ENCODE data around the gene PCED1B. TPM values are rescaled to one million over a fixed set of nuclear protein-coding genes. Genes with fewer than 3 reads are reported as not detected.

Gene PCED1B
- total RNA-seq, 1 donor from 2014 or later: 0.55 TPM

DNA sequence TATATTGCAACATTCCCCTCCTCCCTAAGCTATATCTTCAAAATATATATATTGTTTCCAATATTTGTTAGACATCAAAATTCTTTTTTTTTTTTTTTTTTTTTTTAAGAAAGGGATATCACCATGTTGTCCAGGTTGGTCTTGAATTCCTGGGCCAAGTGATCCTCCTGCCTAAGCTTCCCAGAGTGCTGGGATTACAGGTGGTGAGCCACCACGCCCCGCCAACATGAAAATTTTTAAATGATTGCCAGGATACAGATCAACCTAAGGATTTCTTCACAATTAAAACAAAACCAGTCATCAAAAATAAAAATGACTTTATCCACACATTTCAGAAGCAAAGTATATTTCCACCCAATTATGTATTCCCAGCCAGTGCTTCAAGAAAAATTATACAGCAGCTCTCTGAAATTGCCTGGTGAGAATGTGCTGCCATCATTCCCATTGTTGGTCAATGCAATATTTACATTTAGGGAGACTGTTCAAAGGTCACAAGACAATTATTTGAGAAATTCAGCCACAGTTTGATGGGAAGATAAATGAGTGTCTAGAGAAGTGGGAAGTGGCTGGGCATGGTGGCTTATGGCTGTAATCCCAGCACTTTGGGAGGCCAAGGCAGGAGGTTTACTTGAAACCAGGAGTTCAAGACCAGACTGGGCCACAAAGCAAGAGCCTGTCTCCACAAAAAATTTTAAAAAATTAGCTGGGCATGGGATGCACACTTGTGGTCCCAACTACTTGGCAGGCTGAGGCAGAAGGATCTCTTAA lies 142.0 kb downstream of the PCED1B start:
- no peaks in the 10 kb centered on the region for H3K36me3 ChIP-seq
- intact Hi-C loops (cut with micrococcal nuclease): no loop called here
- no peak overlapping the region for H3K27ac ChIP-seq (replicated peaks)
- H3K27me3 ChIP-seq (ENCODE audit: low read depth): no peaks in the 10 kb centered on the region
- H3K9me3 ChIP-seq (replicated peaks): no peaks in the 10 kb centered on the region
- H3K4me3 ChIP-seq: no peak overlapping the region
- peaks cover 19% of the 10 kb centered on the region for H3K4me1 ChIP-seq
- no peak for DNase-seq
- TF ChIP-seq, protein P1, sequence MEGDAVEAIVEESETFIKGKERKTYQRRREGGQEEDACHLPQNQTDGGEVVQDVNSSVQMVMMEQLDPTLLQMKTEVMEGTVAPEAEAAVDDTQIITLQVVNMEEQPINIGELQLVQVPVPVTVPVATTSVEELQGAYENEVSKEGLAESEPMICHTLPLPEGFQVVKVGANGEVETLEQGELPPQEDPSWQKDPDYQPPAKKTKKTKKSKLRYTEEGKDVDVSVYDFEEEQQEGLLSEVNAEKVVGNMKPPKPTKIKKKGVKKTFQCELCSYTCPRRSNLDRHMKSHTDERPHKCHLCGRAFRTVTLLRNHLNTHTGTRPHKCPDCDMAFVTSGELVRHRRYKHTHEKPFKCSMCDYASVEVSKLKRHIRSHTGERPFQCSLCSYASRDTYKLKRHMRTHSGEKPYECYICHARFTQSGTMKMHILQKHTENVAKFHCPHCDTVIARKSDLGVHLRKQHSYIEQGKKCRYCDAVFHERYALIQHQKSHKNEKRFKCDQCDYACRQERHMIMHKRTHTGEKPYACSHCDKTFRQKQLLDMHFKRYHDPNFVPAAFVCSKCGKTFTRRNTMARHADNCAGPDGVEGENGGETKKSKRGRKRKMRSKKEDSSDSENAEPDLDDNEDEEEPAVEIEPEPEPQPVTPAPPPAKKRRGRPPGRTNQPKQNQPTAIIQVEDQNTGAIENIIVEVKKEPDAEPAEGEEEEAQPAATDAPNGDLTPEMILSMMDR (IDR thresholded peaks at IDR 0.05; ENCODE audit: borderline replicate concordance): no peak

- TF ChIP-seq, protein P1 (IDR thresholded peaks at IDR 0.05; ENCODE audit: borderline replicate concordance): no peak
Measured at GRCh38 chr12:47222520-47223030, 143.2 kb downstream of the PCED1B start.

DNA sequence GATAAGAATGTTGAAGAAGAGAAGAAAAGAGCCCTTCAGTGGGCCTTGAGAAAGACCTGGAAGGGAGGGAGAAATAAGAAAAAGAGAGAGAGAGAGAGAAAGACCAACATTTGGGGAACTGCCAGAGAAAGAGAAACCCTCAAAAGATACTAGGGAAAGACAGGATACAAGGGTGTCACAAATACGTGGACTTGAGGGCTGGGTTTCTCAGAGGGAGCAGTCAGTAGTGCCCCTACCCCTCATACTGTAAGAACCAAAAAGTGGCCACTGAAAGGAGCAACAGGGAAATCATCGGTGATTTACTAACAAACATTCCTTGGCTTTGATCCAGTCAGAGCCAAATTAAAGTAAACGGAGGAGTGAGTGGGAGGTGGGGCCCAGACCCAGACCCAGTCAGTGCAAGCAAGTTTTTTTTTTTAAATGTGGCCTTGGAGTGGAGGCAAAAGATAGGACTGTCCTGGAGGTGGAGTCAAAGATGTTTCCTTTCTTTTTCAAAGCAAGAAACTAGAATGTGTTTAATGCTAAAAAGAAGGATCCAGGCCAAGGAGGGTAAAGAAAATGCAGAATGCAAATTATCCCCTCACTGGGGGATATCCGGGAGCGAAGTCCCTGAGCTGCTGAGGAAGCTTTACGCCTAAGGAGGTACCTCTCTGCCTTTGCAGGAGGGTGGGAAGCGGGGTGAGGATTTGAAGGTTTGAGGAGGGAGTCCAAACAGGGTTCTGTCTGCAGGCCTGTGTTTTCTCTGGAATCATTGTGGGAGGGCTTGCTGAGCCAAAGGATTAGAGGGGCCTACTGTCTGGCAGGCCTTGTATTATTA lies 143.8 kb downstream of the PCED1B start:
- peak overlapping the region; percentile 34 for H3K4me3 ChIP-seq
- intact Hi-C loops (cut with micrococcal nuclease): no loop called here

More at GRCh38 chr12:47222520-47223030, 143.2 kb downstream of the PCED1B start:
- Histone ChIP-seq H3K9me3 (replicated peaks) (no peaks in the 10 kb centered on the region), H3K4me3 (no peak overlapping the region), H3K27me3 (ENCODE audit: low read depth) (no peaks in the 10 kb centered on the region), H3K27ac (replicated peaks) (no peak overlapping the region), H3K4me1 (peaks cover 19% of the 10 kb centered on the region), H3K36me3 (no peaks in the 10 kb centered on the region)
- DNase-seq: no peak
- intact Hi-C loops (cut with micrococcal nuclease): no loop called here

DNA sequence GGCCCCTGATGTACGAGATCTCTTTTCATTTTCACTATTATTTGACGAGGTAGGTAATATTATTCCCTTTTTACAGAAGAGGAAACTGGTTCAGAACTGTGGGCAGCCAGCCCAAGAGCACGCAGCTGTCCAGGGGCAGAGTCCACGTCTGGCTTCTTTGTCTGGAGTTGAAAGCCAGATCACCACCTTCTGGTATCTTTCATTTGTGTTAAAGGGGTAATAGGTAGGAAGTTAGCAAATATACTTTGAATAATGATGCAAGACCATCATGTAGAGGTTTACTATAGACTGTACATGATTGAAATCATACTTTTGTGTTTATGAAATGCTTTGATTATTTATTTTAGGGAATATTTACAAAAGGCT lies 144.4 kb downstream of the PCED1B start:
- Histone ChIP-seq H3K9me3 (replicated peaks) (no peaks in the 10 kb centered on the region), H3K27ac (replicated peaks) (peak overlapping the region; percentile 50), H3K4me1 (peaks cover 19% of the 10 kb centered on the region), H3K36me3 (no peaks in the 10 kb centered on the region), H3K27me3 (ENCODE audit: low read depth) (no peaks in the 10 kb centered on the region), H3K4me3 (peak overlapping the region; percentile 34)
- intact Hi-C loops (cut with micrococcal nuclease): no loop called here
- TF ChIP-seq, protein P1 (IDR thresholded peaks at IDR 0.05; ENCODE audit: borderline replicate concordance): no peak
- peak; percentile 38 for DNase-seq

More for the DNA sequence above, 143.8 kb downstream of the PCED1B start:
- peaks cover 19% of the 10 kb centered on the region for H3K4me1 ChIP-seq
- no peaks in the 10 kb centered on the region for H3K36me3 ChIP-seq
- DNase-seq: no peak
- peak overlapping the region; percentile 50 for H3K27ac ChIP-seq (replicated peaks)
- no peaks in the 10 kb centered on the region for H3K27me3 ChIP-seq (ENCODE audit: low read depth)
- H3K9me3 ChIP-seq (replicated peaks): no peaks in the 10 kb centered on the region
- TF ChIP-seq, protein P1 (IDR thresholded peaks at IDR 0.05; ENCODE audit: borderline replicate concordance): no peak

GRCh38 chr12:47224563-47225133 lies 145.2 kb downstream of the PCED1B start:
- H3K36me3 ChIP-seq: no peaks in the 10 kb centered on the region
- H3K27ac ChIP-seq (replicated peaks): no peak overlapping the region
- intact Hi-C loops (cut with micrococcal nuclease): no loop called here
- H3K27me3 ChIP-seq (ENCODE audit: low read depth): no peaks in the 10 kb centered on the region
- H3K9me3 ChIP-seq (replicated peaks): no peaks in the 10 kb centered on the region
- no peak for DNase-seq
- H3K4me1 ChIP-seq: peaks cover 19% of the 10 kb centered on the region
- H3K4me3 ChIP-seq: no peak overlapping the region
- TF ChIP-seq, protein P1 (IDR thresholded peaks at IDR 0.05; ENCODE audit: borderline replicate concordance): no peak

All from left ventricle myocardium inferior (tissue), 1 donor.